SK-N-MC (cell line): ENCODE data around the gene PRKN.

Experiments
- EZH2 ChIP-seq: fragments of 200-600 bp; sonication (generic); IDR thresholded peaks from one replicate; pipeline ENCODE4 v1.6.1; 2017; ENCODE audit warnings: antibody characterized with exemption
- FOXP2 ChIP-seq: optimal IDR thresholded peaks from 2 replicates; pipeline ENCODE3; 2011; ENCODE audit warnings: mild to moderate bottlenecking, moderate library complexity; ENCODE audit not compliant: insufficient read depth; ENCODE audit errors: extremely low read length, control extremely low read depth
- POLR2AphosphoS5 ChIP-seq: IDR thresholded peaks from 2 replicates; pipeline ENCODE4 v1.6.1; 2012; ENCODE audit warnings: mild to moderate bottlenecking, low read depth, low read length, borderline replicate concordance

- TF ChIP-seq EZH2 (no peak), POLR2AphosphoS5 (no peak), FOXP2 (no peak)
Observed at GRCh38 chr6:162651505-162651904, 76.1 kb downstream of the PRKN start.
